GM10248 (cell line): ENCODE results near the gene PBX1.

Experiments
- CTCF ChIA-PET: fragments of 300-600 bp; sonication (Branson Sonifier 250); formaldehyde crosslinking; extraction: SDS; loops from one replicate; lab custom pipeline; 2021; ENCODE audit warnings: antibody characterized with exemption; lab: Yijun Ruan, JAX
- POLR2A ChIA-PET: fragments of 350-650 bp; sonication (Branson Sonifier 250); formaldehyde crosslinking; extraction: SDS; loops from one replicate; lab custom pipeline; 2020; ENCODE audit warnings: antibody characterized with exemption; lab: Yijun Ruan, JAX
- DNase-seq: peaks from one replicate; pipeline ENCODE4 v3.0.0; 2012; ENCODE audit errors: extremely low spot score
- CTCF ChIP-seq: IDR thresholded peaks from 2 replicates; pipeline ENCODE4 v1.5.1; 2012; ENCODE audit warnings: mild to moderate bottlenecking, low read depth; ENCODE audit errors: extremely low read depth, missing control alignments, control extremely low read depth

Gene PBX1

GRCh38 chr1:164678136-164678700, 119.2 kb downstream of the PBX1 start:
- DNase-seq, result no peak
- ChIA-PET CTCF (interaction anchor here (1.0 kb wide), 1 partner anchor 43 kb away, joined by 3 read pairs; no protein-coding TSS in a partner anchor), POLR2A (no interaction called here)
- no peak for TF ChIP-seq CTCF

- TF ChIP-seq CTCF, result no peak
- ChIA-PET POLR2A (no interaction called here), CTCF (interaction anchor here (0.6 kb wide), 1 partner anchor 10 kb away, joined by 3 read pairs; no protein-coding TSS in a partner anchor)
- DNase-seq, result no peak
Observed at GRCh38 chr1:164682570-164682969, 123.6 kb downstream of the PBX1 start.

- no peak for TF ChIP-seq CTCF
- POLR2A ChIA-PET, result no interaction called here
- CTCF ChIA-PET, result no interaction called here
- no peak for DNase-seq
Observed at GRCh38 chr1:164683235-164683634, 124.3 kb downstream of the PBX1 start.

DNA sequence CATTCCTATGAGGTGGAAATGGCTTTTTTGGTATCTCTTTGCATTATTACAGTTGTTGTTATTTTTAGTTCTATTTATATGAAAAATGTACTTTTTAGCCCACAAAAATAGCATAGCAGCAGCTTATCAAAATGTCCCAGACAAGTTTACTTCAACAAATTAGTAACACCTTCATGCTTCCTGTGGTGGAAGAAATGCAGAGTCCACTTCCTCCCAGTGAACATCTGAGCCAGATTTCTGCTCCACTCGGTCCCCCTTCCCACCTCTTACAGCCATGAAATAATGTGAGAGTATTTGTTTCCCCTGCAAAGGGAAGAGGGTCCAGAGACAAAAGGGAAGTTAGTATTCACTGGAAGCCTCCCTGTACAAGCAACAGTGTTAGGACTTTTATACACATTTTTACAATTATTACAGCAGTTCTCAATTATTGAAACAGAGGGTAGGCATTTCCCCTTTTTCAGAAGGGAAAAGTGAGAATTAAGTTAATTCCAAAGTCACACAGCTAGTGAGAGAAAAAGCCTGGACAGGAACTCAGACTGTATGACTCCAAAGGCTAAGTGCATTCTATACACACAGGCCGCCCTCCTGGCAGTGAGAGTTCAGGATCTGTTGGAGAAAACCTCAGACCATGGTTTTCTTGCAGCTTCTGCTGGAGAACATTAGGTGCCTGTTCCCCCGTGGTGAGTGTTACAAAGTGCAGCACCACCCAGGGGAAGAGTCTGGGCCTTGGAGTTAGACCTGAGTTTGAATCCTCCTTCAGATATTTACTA, 126.5 kb downstream of the PBX1 start:
- no peak for DNase-seq
- no peak for TF ChIP-seq CTCF
- ChIA-PET POLR2A (no interaction called here), CTCF (no interaction called here)

DNA sequence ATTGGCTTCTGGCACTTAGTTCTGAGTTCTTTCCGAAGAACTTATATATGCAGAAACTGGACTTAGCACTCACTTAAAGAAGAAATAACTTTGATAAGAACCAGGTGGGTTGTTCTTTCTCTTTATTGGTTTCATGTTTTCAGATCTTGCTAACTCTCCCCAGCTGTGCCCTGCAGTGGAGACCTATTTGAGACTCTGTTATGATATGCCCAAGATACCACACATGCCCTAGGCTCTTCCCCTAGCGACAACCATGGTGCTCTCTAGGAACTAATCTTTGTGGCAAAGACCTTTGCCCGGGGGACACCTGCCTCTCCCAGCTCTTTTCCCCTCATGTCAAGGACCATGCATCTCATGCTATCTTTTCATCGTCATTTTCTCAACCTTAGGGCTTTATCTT, 128.8 kb downstream of the PBX1 start:
- CTCF ChIA-PET, result no interaction called here
- POLR2A ChIA-PET, result no interaction called here

DNA sequence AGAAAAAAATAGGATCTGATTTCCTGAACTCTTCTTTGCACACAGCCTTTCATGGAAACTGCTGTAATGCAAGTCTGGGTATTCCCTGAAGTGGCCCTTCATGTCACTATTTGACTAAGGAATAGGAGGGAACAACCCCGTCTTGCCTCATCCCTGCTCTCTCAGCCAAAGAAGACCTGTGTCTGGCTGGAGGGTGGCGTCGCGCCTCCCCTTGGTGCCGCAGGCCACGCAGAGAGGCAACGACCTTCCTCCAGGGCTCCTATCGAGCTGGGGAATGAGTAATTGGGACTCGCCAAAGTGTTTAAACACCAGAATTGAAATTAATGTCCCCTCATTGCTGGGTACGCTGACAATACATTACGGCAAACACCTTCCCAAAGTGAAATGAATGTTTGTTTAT, 129.8 kb downstream of the PBX1 start:
- TF ChIP-seq CTCF, result no peak
- ChIA-PET CTCF (no interaction called here), POLR2A (no interaction called here)
- DNase-seq, result no peak

More for the DNA sequence above, 128.8 kb downstream of the PBX1 start:
- no peak for TF ChIP-seq CTCF
- DNase-seq, result no peak
